ENCODE data around the gene ADPRH.

GRCh38 chr3:119571230-119571629 lies 8.1 kb upstream of the ADPRH start:
- no peak for TF ChIP-seq CTCF (IDR thresholded peaks at IDR 0.05; ENCODE audit: low read length)
- TF ChIP-seq EZH2 (IDR thresholded peaks at IDR 0.05; ENCODE audit: borderline replicate concordance, low read length) = no peak

Data from OCI-LY1 (cell line).